Panc1 (cell line): Measurements from ENCODE around the gene MTHFR. TPM values are rescaled to one million over a fixed set of nuclear protein-coding genes. Genes with fewer than 3 reads are reported as not detected.

Source experiments
- ATAC-seq: fragments of 200-7000 bp; cut with Tn5 transposase; 2 replicates; pipeline ENCODE4 v1.9.1; 2020; ENCODE audit warnings: mild to moderate bottlenecking, moderate library complexity
- BruUV-seq: library from RNA; stranded (reverse); fragments of 400-500 nt; replicated peaks from 2 replicates; lab custom pipeline; 2021; lab: Mats Ljungman, UMichigan
- CTCF ChIA-PET: fragments of 300-600 bp; sonication (Branson Sonifier 250); formaldehyde crosslinking; loops from one replicate; lab custom pipeline; 2022; ENCODE audit warnings: antibody characterized with exemption; lab: Charles Lee
- POLR2A ChIA-PET: fragments of 300-600 bp; sonication (Branson Sonifier 250); formaldehyde crosslinking; loops from one replicate; lab custom pipeline; 2022; ENCODE audit warnings: antibody characterized with exemption; lab: Charles Lee
- DNase-seq: peaks from one replicate; pipeline ENCODE4 v3.0.0-alpha.2; 2010; ENCODE audit warnings: low read depth, low spot score
- H3K27ac ChIP-seq: 2 replicates; pipeline ENCODE4 v1.5.1; 2011; ENCODE audit warnings: mild to moderate bottlenecking, low read length, inconsistent platforms
- H3K27me3 ChIP-seq: fragments of 200-500 bp; sonication (Bioruptor generic); 2 replicates; pipeline ENCODE4 v1.6.0; 2014; ENCODE audit warnings: low read length, inconsistent platforms; ENCODE audit not compliant: control insufficient read depth, insufficient read depth
- H3K36me3 ChIP-seq: fragments of 200-500 bp; sonication (Bioruptor generic); 2 replicates; pipeline ENCODE4 v1.5.1; 2014; ENCODE audit warnings: inconsistent platforms, mild to moderate bottlenecking, low read length, moderate library complexity; ENCODE audit not compliant: control insufficient read depth, insufficient read depth
- H3K4me1 ChIP-seq: 2 replicates; pipeline ENCODE4 v1.5.1; 2011; ENCODE audit warnings: inconsistent platforms, mild to moderate bottlenecking, low read length, moderate library complexity; ENCODE audit not compliant: control insufficient read depth, insufficient read depth
- H3K4me3 ChIP-seq, 2 experiments: 2 replicates each; pipeline ENCODE4 v1.5.1; 2011 to 2012; ENCODE audit warnings: low read depth in 2 of 2, low read length in 2 of 2, mild to moderate bottlenecking in 2 of 2, inconsistent platforms in 1 of 2, moderate library complexity in 1 of 2
- H3K9me3 ChIP-seq: fragments of 200-500 bp; sonication (Bioruptor generic); 2 replicates; pipeline ENCODE4 v1.5.1; 2014; ENCODE audit warnings: low read depth, mild to moderate bottlenecking, inconsistent platforms, low read length, moderate library complexity; ENCODE audit not compliant: control insufficient read depth, insufficient read depth
- CTCF ChIP-seq: fragments of 450-650 bp; IDR thresholded peaks from 2 replicates; pipeline ENCODE4 v1.5.1; 2017; ENCODE audit warnings: mild to moderate bottlenecking
- POLR2AphosphoS5 ChIP-seq: IDR thresholded peaks from 2 replicates; pipeline ENCODE4 v1.6.1; 2012; ENCODE audit warnings: mild to moderate bottlenecking, low read depth, low read length, moderate library complexity
- REST ChIP-seq, 2 experiments: IDR thresholded peaks; 2 replicates each; pipeline ENCODE4 v1.6.1; 2011 to 2012; ENCODE audit warnings: low read depth in 2 of 2, control low read depth in 1 of 2, low read length in 1 of 2, mild to moderate bottlenecking in 1 of 2, moderate library complexity in 1 of 2; ENCODE audit not compliant: insufficient read depth in 1 of 2
- SIN3A ChIP-seq: IDR thresholded peaks from 2 replicates; pipeline ENCODE4 v1.6.1; 2012; ENCODE audit warnings: low read depth, mild to moderate bottlenecking, low read length, moderate library complexity, borderline replicate concordance; ENCODE audit not compliant: insufficient read depth
- TCF7L2 ChIP-seq: IDR thresholded peaks from 2 replicates; pipeline ENCODE4 v1.6.1; 2011; ENCODE audit warnings: mild to moderate bottlenecking, low read depth, low read length, inconsistent platforms
- in situ Hi-C: cut with HindIII; loops from 2 replicates; pipeline ENCODE4 v1.10.0; 2016; ENCODE audit warnings: low sequenced_read_pairs, low pct_unique_long_range_greater_than_20kb
- intact Hi-C: fragments of 100-400 bp; cut with micrococcal nuclease; formaldehyde crosslinking; loops from one replicate; pipeline ENCODE4 v1.10.0; 2022; ENCODE audit not compliant: unreplicated experiment
- total RNA-seq: library from RNA; stranded (reverse); gene quantifications from one replicate; pipeline ENCODE4 v1.2.1, GENCODE V29; 2021; ENCODE audit not compliant: unreplicated experiment

The MTHFR gene
- total RNA-seq, 1 experiment from 2014 or later, result 37.4 TPM

- TF ChIP-seq CTCF, result no peak
- no peak for TF ChIP-seq POLR2AphosphoS5
- no peak for TF ChIP-seq TCF7L2
- no peak for TF ChIP-seq SIN3A
- TF ChIP-seq REST (IDR thresholded peaks at IDR 0.05; ENCODE audit: insufficient read depth in 1 of 2, low read depth in 2 of 2, low read length in 1 of 2), result no peak
Measured at GRCh38 chr1:11793819-11794218, 11.9 kb downstream of the MTHFR start.

DNA sequence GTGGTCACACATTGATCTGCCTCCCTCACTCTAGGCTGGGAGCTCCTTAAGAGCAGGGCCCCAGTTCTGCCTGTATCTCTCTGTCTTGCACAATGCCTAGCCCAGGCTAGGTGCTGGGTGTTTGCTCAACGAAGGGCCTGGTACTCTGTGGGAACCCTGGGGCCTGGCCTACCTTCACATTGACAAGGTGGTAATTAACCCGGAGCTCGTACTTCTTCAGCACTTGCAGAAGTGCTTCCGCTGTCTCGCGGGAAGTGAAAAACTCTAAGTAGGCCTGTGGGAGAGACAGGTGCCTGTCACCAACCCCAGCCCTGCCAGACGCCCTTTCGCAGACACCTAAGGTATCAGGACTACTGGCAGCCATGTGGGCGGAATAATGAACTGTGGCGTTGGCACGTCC, 13.7 kb downstream of the MTHFR start:
- Histone ChIP-seq H3K4me3 (no peak overlapping the region), H3K9me3 (no peaks in the 10 kb centered on the region), H3K4me1 (peaks cover 12% of the 10 kb centered on the region), H3K27me3 (no peaks in the 10 kb centered on the region), H3K27ac (no peak overlapping the region), H3K36me3 (no peaks in the 10 kb centered on the region)
- no peak for TF ChIP-seq CTCF
- no peak for TF ChIP-seq REST (IDR thresholded peaks at IDR 0.05; ENCODE audit: insufficient read depth in 1 of 2, low read depth in 2 of 2, low read length in 1 of 2)
- no peak for TF ChIP-seq TCF7L2
- TF ChIP-seq POLR2AphosphoS5, result no peak
- no peak for TF ChIP-seq SIN3A
- CTCF ChIA-PET, result no interaction called here
- intact Hi-C loops, result no loop called here
- no TSS peak for BruUV-seq
- in situ Hi-C loops, result no loop called here
- DNase-seq, result no peak
- ATAC-seq, result no peak
- POLR2A ChIA-PET, result interaction anchor here (0.6 kb wide), 1 partner anchor 14 kb away, joined by 3 read pairs; the partner anchor contains the start of genes CLCN6 and MTHFR

More at GRCh38 chr1:11793819-11794218, 11.9 kb downstream of the MTHFR start:
- no peaks in the 10 kb centered on the region for H3K4me1 ChIP-seq
- H3K9me3 ChIP-seq, result no peaks in the 10 kb centered on the region
- no peak for DNase-seq
- no peak for ATAC-seq
- no peak overlapping the region for H3K27ac ChIP-seq
- ChIA-PET POLR2A (no interaction called here), CTCF (no interaction called here)
- in situ Hi-C loops (no loop called here), intact Hi-C loops (no loop called here)
- no peaks in the 10 kb centered on the region for H3K27me3 ChIP-seq
- no TSS peak for BruUV-seq
- no peaks in the 10 kb centered on the region for H3K36me3 ChIP-seq
- H3K4me3 ChIP-seq, result no peak overlapping the region
